DMS114 treated with DMSO at 0.1 percent for 48 hours (cell line): ENCODE measurements around the gene POMC.
"Not testable (repeated sequence)": the region's sequence is repeated elsewhere in the genome, so short reads cannot be mapped to it uniquely, and the experiment has no call there.

Experiments used
- DNase-seq: peaks from one replicate; lab custom pipeline; 2025; ENCODE audit not compliant: unreplicated experiment; lab: John Stamatoyannopoulos, UW

The POMC gene

DNA sequence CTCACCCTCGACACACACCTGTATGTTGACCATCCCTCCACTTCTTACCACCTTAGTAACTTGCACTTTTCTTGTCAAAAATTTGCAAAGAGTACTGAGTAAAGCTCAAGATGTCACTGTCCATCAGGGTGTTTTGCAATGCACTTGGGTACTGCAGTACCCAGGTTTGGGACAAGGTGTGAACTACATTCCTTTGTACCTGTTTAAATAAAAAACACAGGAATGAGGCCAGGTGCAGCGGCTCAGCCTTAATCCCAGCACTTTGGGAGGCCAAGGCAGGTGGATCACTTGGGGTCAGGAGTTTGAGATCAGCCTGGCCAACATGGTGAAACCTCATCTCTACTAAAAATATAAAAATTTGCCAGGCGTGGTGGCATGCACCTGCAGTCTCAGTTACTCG is 27.8 kb downstream of the POMC start:
- not testable (repeated sequence) for DNase-seq

DNA sequence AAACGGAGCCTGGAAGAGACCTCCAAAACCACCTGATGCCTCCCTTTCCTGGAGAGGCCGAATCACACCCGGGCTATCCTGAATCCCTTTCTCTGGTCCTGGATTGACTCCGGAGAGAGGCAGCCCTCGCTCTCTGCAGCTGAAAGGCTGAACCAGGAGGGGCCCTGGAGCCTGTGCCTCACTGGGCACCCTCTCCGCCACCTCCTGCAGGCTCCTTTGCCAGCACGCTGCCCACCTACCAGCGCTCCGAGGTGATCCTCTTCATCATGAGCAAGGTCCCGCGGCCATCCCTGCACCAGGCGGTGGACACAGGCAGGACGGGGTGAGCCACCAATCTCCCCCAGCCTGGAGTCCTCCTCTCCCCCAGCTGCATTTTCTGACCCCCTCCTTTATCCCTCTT is 35.7 kb downstream of the POMC start:
- DNase-seq = no peak

DNA sequence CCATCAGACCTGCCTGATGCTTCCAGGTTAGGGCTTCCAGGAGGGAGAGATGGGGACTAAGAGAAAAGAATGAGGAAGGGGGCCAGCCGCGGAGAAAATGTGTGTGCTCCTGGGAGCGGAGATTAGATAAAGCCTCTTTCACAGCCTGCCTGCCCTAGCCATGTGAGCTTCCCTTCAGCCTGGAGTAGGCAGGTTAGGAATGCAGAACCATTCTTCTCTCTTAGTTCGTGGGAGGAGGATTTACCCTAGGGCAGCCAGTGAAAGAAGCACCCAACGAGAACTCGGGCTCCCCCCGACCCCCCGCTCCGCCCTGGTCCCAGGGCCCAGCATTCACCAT is 36.1 kb downstream of the POMC start:
- no peak for DNase-seq

DNA sequence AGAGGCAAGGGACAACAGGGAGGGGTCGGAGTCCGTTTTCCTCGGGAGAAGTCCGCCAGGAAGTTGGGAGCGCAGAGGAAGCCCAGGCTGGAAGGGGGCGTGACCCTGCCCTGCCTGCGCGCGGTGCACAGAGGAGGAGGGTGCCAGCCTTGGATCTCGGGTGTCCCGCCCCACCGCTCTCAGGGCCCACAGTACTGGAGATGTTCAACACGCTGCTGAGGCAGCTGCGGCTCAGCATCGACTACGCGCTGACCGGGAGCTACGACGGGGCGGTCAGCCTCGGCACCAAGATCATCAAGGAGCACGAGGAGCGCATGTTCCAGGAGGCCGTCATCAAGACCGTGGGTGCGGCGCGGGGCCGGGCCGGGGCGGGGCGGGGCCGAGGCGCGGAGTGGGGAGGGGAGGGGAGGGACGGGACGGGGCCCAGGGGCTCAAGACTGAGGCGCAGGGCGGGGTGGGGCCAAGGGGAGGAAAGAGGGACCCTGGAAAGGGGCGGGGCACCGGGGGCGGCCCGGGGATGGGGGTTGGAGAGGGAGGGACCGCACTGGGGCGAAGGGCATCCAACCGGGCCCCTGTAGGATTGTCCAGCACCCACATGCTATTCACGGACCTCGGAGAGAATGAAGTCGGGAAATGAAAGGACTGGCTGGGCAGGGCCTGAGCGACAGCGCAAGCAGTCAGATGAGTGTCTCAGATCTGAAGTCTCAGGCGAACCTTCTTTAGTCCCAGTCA is 36.6 kb downstream of the POMC start:
- no peak for DNase-seq

- no peak for DNase-seq
Measured at GRCh38 chr2:25131253-25131566, 37.2 kb downstream of the POMC start.

GRCh38 chr2:25129901-25130520 is 38.4 kb downstream of the POMC start:
- no peak for DNase-seq

DNA sequence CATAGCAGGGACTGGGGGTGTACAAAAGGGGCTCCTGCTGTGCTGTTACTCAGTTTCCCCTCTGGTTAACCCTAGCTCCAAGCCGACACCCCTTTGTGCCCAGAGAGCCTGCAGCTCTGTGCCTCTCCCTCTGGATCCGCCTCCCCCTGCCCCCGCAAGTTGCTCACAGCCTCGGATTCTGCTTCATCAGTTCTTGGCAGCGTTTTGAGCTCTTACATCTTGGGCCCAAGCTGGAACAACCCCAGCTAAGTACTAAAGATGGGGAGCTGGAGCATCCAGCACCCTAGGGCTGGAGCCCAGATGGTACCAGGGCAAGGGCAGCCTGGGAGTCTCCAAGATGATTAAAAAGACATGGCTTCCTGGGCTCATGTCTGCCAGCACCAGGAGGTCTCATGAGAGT is 40.7 kb downstream of the POMC start:
- DNase-seq = no peak

- not testable (repeated sequence) for DNase-seq
Measured at GRCh38 chr2:25127071-25127470, 41.3 kb downstream of the POMC start.

- DNase-seq = no peak
Measured at GRCh38 chr2:25125976-25126375, 42.4 kb downstream of the POMC start.

DNA sequence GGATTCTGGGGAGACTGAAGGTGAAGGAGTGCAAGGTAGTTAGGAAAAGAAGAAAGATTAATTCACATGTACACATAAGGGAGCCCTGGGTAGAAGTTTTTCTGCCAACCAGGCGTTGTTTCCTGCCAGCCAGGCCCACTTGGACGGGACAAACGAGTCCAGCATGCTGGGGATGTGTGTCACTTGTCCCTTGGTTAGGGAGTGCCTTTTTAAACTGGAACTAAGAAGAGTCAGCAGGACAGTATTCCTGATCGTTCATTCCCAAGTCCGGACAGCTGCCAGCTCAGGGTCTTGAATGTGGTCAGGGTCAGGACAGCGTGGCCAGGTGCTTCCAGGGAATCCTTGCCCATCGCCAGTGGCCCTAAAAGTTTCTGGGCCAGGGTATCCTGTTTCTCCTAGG is 43.2 kb downstream of the POMC start:
- DNase-seq = no peak

GRCh38 chr2:25123682-25124081 is 44.7 kb downstream of the POMC start:
- DNase-seq = no peak

DNA sequence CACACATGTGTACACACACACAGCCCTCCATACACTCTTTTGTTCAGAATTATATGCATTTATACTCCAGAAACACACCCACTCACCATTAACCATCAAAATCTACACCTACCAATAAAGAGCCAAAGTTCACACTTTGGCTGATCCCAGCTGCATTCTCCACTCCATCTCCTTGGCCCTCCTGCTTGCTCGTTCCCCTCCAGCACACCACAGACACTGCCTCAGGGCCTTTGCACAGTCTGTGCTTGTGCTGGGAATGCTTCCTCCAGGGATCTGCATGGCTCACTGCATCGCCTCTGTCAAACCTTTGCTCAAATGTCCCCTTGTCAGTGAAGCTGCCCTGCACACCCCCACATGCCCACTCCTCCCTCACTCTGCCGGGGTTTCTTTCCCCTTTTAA is 46.0 kb downstream of the POMC start:
- no peak for DNase-seq

GRCh38 chr2:25119263-25119662 is 49.1 kb downstream of the POMC start:
- DNase-seq = no peak

- DNase-seq = no peak
Measured at GRCh38 chr2:25116956-25117355, 51.4 kb downstream of the POMC start.

DNA sequence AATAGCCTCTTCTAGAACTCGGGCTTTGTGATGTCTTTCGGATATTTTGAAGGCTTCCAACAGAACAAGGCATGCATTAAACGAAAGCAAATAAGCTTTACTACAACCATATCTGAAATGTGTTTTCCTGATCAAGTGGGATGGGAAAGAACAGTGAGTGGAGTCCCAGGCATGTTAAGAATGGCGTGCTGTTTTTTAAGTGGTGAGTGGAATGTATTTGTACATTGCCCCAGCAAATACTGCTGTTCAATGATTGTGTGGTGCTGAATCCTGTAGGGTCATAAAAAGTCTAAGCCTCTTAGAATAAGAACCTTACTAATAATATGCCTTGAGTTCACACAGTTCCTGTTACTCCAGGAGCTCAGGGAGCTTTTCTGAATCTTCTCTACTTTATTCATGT is 52.5 kb downstream of the POMC start:
- DNase-seq = no peak

GRCh38 chr2:25115249-25115883 is 53.0 kb downstream of the POMC start:
- DNase-seq = no peak

- no peak for DNase-seq
Measured at GRCh38 chr2:25112113-25112512, 56.3 kb downstream of the POMC start.
